Left renal pelvis (tissue), 4 donors: Measurements from ENCODE around the gene ZNF571. TPM values are rescaled to one million over a fixed set of nuclear protein-coding genes. Genes with fewer than 3 reads are reported as not detected.
A peak's percentile ranks its signal among the peaks of the same experiment; 100 is the strongest.

Experiments used
- DNase-seq, 4 donors: peaks; one replicate each; pipeline ENCODE4 v3.0.0-alpha.2; 2013; ENCODE audit warnings: low read depth in 4 of 4, low spot score in 3 of 4
- polyA plus RNA-seq, 4 donors: library from polyadenylated mRNA; unstranded; fragments of 120-200 nt; gene quantifications; one replicate each; pipeline ENCODE4 v1.2.1, GENCODE V29; 2013; ENCODE audit not compliant: insufficient read length in 4 of 4

Gene ZNF571
- polyA plus RNA-seq, result 10 to 100 TPM in 3 of 4 donors, 1 to 10 TPM in 1; 9.0 to 12.1 (median 10.8) TPM

DNA sequence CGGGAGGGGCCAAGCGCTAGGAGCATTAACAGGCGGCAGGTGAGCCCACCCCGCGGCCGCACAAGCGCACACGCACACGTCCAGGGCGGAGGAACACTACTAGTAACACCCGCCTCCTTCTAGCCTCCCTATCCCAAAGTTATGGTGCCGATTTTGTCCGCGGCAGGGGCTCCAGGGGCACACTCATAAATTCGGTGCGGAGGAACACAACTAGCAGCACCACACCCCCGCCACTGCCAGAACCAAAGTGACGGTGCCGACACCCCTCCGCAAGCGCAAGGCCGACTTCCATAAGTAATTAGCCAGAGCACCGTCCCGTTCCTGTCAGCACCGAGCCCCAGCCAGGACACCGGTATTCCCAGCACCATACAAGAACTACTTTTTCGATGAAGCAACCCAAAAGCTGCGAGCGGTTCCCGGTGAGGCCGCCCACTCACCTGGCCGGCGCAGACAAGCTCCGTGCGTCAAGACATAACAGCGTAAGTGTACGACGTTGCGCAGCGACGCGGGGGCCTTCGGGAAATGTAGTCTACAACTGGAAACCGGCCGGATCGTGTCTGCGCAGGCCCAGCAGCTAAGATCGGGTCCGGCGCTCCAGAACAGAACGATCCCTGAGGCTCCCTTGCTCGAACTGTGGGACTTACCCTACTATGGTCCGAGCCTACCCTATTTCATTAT lies at the start of gene ZNF571, which contains the start of gene ZNF540:
TSS of gene ZNF571 (minus strand) at position 489 of the 678 bp plus-strand sequence. CDS start 8,116 bp downstream, outside the sequence.
TSS of gene ZNF540 (plus strand) at position 573 of the 678 bp plus-strand sequence. CDS start 3,572 bp downstream, outside the sequence.
- DNase-seq, result peak; percentile 87 to 93 (median 90)

GRCh38 chr19:37635076-37636056 lies 40.8 kb upstream of the ZNF571 start:
- DNase-seq, result no peak

DNA sequence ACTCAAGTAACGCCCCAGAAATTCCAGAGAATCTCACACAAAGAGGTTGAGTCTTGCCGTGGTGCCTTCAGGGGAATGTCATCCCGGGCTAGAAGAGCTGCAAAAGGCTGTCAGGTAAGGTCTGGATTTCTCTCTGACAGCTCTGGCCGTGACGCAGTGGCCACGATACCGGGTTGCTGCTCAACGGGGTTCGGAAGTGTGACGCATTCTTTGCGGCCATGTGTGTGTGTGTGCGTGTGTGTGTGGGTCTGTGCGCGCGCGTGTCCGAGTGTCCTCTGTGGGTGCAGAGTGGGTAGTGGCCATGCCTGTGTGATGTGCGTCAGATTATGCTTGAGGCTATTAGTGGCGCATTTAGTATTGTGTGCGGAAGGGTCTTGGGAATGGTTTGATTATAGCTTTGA lies 390 bp upstream of the ZNF571 start:
- DNase-seq, result peak in 1 of 4 donors; percentile 62

- peak in 1 of 4 donors; percentile 48 for DNase-seq
These were observed 642 bp downstream of the ZNF571 start for GRCh38 chr19:37593996-37594303.

DNA sequence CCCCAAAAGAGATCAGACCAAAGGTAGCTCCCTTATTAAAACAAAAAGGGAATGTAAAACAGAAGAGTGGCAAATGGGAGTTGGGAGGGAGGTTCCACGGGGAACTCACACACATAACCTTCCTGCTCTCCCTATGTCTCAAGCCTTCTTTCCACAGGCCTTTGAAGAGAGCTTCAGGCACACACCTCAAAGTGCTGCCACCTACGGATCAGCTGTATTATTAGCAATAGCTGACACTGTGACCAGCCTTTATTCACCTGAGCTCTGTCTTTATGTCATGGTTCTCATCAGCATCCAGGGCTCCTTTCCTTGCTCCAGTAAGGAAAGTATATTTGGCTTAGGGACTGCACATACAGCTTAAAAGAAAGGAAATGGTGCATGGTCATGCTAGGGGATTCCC lies 11.3 kb downstream of the ZNF571 start:
- DNase-seq, result no peak

GRCh38 chr19:37572203-37572602 lies 22.4 kb downstream of the ZNF571 start:
- no peak for DNase-seq

DNA sequence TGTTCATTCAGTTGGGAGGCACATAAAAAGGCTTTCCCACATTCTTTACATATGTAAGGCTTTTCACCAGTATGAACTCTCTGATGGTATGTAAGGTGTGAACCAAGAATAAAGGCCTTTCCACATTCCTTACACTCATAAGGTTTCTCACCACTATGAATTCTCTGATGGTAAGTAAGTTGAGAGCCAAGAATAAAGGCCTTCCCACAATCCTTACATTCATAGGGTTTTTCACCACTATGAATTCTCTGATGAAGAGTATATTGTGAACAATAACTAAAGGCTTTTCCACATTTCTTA lies 29.3 kb downstream of the ZNF571 start:
- no peak for DNase-seq

- DNase-seq, result no peak
These were observed 29.8 kb downstream of the ZNF571 start for GRCh38 chr19:37564624-37565369.

DNA sequence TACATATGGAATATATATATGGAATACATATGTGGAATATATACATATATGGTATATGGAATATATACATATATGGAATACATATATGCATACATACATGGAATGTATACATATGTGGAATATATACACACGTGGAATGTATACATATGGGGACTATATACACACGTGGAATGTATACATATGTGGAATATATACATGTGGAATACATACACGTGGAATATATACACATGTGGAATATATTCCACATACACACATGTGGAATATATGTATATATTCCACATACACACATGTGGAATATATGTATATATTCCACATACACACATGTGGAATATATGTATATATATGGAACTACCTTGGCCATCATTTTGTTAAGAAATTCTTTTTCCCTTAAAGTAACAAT lies 31.1 kb downstream of the ZNF571 start:
- DNase-seq, result no peak

DNA sequence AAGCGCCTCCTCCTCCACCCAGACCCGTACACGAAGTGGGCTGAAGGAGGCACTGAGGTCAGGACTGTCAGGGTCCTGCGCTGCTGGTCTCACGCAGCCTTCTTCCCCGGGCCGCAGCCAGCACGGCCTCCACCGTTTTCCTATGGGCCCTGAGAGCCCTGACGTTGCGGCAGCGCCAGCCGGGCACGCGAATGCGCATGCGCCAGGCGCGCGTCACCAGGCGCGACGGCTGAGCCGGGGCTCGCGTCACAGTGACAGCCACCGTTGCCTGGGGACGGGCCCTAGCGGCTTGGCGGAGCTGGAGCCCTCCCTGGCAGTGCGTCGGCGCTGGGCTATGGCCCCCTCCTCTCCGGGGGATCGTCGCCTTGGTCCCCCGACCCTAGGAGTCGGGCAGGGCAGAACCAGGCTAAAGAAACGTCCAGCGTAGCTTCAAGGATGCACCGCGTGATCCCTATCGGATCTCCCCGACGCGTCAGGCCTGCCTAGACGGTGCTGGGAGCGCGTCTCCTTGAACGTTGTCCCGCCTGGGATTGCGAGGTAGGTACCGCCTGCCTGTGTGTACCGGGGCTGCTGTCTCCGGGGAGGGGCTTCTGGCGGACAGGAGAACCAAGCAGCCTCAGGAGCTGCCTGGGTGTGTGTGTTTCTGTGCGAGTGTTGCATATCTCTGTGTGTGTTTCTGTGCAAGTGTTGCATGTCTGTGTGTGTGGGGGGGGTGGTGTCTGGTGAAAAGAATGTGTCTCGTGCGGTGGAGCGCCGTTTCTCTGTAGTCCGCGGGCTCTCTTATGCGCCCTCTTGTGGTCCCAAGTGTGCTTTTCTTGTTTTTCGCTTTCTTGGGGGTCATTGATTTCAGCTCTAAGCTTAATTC lies 43.2 kb downstream of the ZNF571 start:
- peak; percentile 54 to 68 (median 61) for DNase-seq

- no peak for DNase-seq
These were observed 57.1 kb downstream of the ZNF571 start for GRCh38 chr19:37537391-37537947.

DNA sequence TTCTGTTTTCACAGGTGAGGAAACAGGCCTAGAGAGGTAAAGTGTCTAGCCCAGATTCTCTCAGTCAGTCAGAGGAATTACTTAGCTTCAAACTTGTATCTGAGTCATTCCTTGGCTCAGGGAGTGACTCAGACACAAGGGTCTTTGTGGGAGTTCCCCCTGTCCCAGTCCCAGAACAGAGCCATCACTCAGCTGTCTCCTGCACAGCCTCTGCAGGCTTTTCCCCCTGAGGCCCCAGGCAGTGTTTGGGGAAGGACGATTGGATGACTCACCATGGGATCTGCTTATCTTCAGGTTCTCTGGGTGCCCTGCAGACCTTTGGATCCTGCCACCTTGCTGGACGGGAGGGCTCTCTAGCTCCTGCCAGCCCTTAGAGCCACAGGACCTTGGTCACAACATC lies 74.7 kb downstream of the ZNF571 start:
- no peak for DNase-seq

Other genes with a start within 250 kb of the ZNF571 start
- gene ZNF527, start 223.7 kb downstream of the ZNF571 start, polyA plus RNA-seq, result 10 to 100 TPM in 3 of 4 donors, 1 to 10 TPM in 1; 9.2 to 14.8 (median 10.5) TPM
- gene ZNF569, start 127.3 kb downstream of the ZNF571 start, polyA plus RNA-seq, result 10 to 100 TPM in 3 of 4 donors, 1 to 10 TPM in 1; 10.0 to 17.7 (median 12.1) TPM
- 10 to 100 TPM in 3 of 4 donors, 1 to 10 TPM in 1; 9.5 to 12.3 (median 11.3) TPM for gene ZNF570, start 125.4 kb downstream of the ZNF571 start, polyA plus RNA-seq
- gene ZNF793, start 87.9 kb downstream of the ZNF571 start, polyA plus RNA-seq, result 10 to 100 TPM; 19.7 to 30.1 (median 21.5) TPM
- 1 to 10 TPM; 3.5 to 5.0 (median 4.9) TPM for gene ZNF540, start 84 bp upstream of the ZNF571 start, polyA plus RNA-seq
- gene ZFP30, start 60.7 kb upstream of the ZNF571 start, polyA plus RNA-seq, result 10 to 100 TPM; 21.1 to 26.2 (median 23.5) TPM
- 10 to 100 TPM in 3 of 4 donors, 1 to 10 TPM in 1; 8.7 to 14.3 (median 12.2) TPM for gene ZNF607, start 125.0 kb upstream of the ZNF571 start, polyA plus RNA-seq
- gene ZNF573, start 184.8 kb upstream of the ZNF571 start, polyA plus RNA-seq, result 10 to 100 TPM in 3 of 4 donors, 1 to 10 TPM in 1; 9.0 to 18.6 (median 14.0) TPM